HG03060 (cell line): Measurements from ENCODE around the gene FAM78A.

ENCODE experiments used
- ATAC-seq: cut with Tn5 transposase; IDR thresholded peaks from one replicate; pipeline ENCODE4 v1.9.1; 2021; ENCODE audit warnings: low read depth, moderate number of reproducible peaks; ENCODE audit not compliant: unreplicated experiment

FAM78A gene, protein sequence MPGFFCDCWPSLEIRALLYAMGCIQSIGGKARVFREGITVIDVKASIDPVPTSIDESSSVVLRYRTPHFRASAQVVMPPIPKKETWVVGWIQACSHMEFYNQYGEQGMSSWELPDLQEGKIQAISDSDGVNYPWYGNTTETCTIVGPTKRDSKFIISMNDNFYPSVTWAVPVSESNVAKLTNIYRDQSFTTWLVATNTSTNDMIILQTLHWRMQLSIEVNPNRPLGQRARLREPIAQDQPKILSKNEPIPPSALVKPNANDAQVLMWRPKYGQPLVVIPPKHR

DNA sequence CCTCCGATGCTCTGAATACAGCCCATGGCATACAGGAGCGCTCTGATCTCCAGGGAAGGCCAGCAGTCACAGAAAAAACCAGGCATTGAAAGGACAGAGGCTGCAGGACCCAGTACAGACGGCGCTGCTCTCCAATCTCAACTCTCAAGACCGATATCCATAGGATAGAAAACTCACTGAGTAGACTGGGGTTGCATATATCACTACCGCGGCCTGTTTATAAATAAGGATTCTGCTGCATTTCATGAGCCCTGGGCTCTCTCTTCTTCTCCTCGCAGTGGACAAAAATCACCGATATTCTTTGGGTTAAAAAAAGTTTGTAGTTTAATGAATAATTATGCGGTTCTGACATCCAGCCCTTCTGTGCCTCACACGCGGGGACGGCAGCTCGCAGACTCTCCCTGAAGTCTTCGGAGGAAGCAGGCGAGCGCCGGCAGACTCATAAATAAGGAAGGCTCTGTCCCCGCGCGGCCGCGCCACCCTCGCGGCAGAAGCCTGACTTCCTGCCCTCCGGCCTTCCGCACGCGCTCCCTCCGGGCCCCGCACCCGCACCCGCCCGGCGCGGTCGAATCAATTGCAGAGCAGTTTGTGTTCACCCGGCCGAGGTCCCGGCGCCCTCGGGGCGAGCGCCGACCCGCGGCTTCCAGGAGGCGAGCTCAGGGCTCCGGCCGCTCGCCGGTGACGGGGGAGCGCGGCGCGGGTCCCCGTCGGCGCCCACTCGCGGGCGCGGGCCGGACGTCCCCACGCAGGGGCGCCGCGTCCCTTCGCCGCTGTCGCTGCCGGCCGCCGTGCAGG, at the start of gene FAM78A:
TSS of gene FAM78A (minus strand) at position 417 of the 795 bp plus-strand sequence. CDS start at position 86, 331 bp downstream.
- ATAC-seq: no peak

DNA sequence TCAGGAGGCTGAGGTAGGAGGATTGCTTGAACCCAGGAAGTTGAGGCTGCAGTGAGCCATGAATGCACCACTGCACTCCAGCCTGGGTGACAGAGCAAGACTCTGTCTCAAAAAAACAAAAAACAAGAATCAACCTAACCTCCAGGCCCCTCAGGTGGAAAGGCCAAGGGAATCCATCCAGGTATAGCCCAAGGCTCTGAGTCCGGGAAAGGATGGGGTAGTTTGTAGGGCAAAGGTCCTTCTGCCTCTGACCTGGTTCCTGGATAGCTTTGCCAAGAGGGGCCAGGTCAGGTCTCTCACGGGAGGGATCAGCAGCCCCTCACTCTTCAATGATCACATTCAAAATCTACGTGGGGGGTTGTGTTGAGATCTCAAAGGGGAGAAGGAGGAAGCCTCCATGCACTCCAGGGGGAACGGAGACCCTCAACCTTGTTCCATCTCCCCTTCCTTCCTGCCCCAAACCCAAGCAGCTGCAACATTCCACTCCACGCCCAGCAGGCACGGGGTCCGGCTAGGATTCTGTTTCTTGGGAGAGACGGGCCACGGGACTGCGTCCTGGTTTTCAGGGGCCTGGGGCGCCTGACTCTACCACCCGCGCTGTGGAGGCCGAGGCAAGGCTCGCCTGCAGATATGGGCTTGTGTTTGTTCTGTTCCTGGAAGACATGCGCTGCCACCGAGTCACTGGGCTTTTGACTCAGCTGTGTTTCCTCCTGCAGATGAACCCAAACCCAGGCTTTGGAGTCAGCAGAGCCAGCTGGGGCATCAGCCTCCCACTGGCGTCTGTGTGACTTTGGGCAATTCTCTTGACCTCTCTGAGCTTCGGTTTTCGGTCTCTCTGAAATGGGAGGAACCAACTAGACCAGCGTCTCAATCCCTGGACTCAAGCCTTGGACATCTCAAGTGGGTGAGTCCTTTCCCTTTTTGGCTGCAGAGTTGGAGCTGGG, 48.7 kb upstream of the FAM78A start:
- ATAC-seq: no peak

DNA sequence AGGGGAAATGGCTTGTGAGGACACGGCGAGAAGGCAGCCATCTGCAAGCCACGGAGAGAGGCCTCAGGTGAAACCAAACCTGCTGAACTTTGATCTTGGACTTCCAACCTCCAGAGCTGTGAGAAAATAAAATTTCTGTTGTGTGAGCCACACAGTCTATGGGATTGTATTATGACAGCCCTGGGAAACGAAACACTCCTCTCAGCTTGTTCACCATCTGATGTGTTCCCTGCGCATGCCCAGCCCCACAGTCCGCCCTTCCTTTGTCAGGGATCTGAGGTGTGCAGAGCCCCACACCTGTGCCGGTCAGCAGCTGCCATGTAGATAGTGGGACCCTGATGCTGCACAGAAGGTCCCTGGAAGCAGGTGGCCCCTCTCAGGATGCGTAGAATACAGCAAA, 47.3 kb upstream of the FAM78A start:
- no peak for ATAC-seq

DNA sequence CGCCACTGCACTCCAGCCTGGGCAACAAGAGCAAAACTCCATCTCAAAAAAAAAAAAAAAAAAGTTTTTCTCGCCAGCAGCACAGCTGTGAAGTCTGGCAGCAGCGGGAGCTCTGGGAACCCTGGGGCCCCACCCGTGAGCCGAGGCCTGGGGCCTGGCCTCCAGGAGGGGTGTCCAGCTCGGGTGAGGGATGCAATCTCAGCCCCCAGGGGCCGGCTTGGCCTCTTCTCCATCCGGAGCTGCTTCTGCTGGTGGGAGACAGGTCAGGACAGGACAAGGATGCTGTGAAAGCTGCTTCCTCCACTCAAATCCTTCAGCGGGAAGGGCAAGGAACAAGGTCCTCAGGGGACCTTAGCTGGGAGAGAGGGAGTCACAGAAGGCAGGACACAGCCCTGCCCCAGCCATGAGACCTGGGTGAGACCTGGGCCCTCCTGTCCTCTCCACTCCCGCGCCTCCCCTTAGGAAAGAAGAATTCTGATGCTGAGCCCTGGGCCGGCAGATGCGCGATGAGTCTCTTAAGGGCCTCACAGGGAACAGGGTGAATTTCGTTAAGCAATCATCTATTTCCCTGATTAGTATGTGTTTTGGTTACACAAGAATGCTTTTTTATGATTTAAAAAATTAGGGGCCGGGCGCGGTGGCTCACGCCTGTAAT, 43.8 kb upstream of the FAM78A start:
- ATAC-seq: no peak

DNA sequence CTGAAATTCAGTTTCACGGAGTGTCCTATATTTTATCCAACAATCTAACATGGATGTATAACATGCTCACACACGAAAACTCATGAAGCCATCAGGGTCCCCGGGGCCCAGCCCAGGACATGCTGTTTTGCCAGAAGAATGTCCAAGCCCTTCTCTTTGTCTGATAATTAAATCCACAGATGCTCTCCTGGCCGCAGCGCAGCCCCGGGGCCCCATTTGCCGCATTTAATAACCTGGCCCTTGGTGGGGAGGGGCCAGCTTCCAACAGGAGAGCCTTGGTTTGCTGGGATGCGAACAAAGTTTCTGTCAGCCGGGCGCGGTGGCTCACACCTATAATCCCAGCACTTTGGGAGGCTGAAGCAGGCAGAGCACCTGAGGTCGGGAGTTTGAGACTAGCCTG, 43.2 kb upstream of the FAM78A start:
- ATAC-seq: no peak

DNA sequence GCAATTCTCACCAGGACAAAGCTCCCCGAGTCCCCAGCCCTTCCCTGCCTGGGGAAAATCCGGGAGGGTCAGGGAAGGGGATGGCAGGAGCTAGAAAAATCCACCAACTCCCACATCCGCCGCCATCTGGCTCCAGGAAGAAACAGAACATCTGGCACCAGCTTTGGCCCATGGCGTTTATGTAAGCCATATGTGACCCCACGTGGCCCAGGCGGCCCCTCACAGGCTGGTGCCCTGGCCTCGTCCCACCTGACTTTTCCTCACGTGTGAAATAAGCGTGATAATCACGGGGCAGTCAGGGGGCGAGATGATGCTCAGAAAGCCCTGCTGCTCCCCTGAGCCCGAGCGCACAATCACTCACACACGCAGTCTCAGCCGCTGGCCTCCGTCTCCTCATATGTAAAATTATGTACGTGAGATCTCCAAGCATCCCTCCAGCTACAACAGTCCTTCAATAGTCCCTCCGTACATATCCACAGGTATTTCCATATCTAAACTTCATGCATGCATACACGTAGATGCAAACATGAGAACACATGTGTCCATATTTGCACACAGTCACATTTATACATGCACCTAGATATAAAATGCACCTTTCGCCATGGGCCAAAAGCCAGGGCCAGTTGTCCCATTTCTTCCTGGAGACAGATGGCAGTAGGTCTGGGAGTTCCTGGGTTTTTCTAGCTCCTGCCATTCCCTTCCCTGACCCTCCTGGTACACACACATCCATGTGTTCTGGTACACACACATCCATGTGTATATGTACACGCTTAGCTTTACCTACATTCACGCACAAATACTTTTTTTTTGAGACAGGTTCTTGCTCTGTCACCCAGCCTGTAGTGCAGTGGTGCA, 42.1 kb upstream of the FAM78A start:
- no peak for ATAC-seq

DNA sequence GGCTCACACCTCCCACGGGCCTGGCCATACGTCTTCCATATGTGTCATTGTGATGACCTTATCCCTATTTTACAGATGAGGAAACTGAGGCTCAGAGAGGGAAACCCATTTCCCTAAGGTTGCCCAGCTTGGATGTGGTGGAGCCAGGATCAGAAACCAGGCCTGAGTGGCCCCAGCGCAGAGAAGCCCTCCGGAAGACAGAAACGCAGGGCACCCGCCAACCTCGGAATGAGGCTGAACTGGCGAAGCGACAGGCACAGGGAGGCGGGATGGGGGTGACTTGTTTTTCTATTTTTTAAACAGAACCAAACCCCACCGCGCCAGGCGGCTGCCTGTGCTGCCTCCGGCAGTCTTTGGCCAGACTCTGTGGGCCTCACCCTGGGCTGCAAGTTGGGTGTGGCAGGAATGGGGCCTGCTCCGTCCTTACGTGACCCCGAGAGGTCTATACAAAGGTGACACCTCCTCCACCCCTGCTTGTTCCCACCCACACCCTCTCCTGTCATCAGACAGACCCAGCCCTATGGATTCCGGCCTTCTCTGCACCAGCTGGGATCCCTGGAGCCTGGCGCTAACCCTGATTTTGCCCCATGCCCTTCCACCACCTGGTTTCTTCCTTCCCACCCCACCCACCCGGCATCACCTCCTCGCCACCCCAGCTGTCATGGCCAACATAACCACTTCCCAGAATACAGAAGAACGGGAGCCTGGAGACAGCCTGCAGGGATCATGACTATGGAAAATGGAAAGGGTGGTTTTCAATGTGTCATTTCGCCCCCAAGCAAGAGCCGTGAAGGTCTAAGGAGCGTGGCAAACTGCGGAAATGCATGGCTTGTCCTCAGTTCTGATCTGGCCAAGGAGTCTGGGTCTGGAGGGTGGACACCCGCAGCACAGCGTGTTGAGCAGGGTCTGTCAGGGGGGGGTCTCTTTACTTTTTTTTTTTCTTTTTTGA, 36.8 kb upstream of the FAM78A start:
- no peak for ATAC-seq

DNA sequence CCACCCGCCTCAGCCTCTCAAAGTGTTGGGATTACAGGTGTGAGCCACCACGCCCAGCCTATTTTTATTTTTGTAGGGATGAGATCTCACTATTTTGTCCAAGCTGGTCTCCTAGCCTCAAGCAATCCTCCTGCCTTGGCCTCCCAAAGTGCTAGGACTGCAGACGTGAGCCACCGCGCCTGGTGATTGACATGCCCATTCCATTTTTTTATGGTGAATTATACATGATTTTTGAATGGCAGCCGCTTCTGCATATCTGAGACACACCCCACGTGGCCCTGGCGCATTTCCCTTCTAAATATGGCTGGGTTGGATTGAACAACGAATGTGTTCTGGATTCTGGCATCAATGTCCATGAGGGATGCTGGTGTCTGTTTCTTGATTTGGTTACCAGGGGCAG, 35.9 kb upstream of the FAM78A start:
- ATAC-seq: no peak

DNA sequence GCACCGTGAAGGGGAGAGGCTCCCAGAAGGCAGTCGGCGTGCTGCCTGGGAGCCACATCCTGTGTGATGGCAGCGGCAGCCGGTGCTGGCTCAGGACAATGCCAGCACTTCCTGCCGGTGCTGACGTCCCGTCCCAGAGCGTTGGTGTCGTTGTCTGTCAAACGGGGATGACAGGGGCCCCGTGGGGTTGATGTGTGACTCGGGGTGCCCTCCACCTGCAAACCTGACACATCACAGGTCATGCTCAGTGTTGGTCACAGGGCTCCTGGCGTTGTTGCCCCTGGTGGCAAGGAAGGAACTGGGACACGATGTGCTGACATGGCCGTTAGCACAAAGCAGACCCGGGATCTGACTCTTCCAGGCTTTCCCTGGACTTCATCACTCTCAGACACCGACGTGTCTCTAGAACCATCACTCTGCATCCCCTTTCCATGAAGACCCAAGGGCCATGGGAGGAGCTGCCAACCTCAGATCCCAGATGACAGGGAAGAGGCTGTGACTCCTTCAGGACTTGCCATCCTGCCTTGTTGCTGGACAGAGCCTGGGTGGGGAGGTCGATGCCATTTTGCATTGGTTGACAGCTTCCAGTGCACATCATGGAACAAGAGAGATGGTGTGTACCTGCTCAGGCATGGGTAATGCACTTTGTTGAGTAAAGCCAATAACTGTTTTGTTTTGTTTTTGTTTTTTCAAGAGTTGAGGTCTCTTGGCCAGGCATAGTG, 34.7 kb upstream of the FAM78A start:
- no peak for ATAC-seq

DNA sequence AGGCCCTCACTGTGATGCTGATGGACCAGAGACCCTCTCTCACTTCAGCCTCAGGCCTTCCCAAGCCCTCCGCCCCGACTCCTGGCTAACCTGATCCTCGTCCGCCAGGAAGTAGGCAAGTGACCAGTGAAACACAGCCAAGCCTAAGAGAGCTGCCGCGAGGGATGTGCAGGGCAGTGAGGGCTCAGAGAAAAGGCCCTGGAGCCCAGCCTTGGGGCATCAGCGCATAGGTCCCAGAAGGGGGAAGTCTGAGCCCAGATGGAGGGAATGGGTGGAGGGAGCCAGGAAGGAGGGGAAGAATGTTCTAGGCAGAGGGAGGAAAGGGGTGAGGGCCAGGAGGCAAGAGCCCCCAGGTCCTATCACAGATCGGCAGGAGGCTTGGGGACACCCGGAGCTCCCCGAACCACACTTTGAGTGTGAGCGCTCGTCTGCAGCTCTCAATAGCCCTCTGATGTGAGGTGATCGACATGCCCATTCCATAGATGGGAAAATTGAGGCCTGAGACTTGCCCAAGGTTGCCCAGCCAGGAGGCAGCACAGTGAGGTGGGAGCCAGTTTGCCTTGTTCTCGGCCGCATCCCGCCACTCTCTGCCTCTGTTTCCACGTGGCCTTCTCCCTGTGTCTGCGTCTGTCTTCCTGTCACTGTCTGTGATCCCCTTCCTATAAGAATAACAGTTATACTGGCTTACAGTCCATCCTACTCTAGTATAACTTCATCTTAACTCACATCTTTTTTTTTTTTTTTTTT, 33.4 kb upstream of the FAM78A start:
- no peak for ATAC-seq

DNA sequence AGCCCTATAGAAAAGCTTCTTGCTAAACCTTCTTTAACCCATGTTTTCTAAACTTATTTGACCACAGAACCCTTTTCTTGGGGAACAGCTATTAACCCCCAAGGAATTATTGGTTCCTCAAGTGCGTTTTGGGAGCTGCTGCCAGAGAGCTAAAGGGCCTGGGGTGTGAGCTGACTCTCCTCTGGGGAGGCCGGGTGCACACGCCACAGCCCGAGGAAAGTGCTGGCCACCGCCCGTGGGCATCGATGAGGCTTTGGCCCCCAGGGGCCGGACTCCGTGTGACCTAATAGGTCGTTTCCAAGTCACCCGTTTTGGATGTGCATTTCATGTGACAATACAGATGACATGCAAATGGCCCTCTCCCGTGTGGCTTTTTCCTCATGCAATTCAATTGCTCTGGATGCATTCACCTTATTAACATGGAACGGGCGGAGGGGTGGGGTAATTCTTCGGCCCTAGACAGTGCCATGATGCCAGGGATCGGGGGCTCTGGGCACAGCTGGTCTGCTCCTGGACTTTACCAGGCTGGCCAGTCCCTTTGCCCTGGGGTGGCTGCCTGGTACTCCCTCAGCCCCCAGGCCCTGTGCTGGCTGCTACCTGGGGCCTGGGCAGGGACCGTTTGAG, 32.7 kb upstream of the FAM78A start:
- no peak for ATAC-seq

DNA sequence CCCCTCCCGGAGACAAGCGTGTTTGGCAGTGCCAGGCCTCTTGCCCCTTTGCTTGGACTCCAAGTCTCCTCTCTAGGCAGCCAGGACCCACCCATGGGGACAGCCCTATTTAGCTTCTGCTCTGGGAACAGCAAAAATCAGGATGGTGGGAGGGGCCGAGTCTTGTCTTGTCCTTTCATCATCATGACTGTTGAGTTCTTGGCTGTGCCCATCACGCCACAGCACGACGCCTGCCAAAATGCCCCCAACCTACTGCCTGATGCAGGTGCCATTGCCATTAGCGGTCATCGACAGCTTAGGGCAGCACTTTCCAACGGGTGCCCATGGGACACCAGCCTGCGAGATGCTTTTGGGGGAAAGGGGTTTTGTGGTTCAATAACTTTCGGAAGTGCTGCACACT, 32.1 kb upstream of the FAM78A start:
- ATAC-seq: no peak

DNA sequence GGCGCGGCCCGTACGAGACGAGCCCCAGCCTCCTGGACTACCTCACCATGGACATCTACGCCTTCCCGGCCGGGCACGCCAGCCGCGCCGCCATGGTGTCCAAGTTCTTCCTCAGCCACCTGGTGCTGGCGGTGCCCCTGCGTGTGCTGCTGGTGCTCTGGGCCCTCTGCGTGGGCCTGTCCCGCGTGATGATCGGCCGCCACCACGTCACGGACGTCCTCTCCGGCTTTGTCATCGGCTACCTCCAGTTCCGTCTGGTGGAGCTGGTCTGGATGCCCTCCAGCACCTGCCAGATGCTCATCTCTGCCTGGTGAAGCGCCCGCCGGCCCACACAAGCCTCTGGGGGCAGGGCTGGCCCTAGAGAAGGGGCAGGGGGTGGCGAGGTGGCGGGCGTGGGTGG, 31.7 kb upstream of the FAM78A start:
- ATAC-seq: no peak

DNA sequence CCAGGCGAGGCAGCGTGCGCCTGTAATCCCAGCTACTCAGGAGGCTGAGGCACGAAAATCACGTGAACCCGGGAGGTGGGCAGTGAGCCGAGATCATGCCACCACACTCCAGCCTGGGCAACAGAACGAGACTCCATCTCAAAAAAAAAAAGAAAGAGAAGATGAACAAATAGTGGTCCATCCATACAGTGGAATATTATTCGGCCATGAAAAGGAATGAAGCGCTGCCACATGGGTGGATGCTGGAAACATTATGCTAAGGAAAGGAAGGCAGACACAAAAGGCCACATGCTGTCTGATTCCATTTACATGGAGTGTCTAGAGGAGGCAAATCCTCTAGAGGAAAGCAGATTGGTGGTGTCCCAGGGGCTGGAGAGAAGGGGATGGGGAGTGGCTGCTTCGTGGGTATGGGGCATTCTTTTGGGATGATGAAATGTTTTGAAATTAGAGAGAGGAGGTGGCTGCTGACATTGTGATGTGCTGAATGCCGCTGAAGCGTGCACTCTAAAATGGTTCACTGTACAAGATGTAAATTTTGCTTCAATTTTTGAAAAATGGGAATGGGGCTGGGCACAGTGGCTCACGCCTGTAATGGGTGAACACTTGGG, 30.2 kb upstream of the FAM78A start:
- no peak for ATAC-seq

DNA sequence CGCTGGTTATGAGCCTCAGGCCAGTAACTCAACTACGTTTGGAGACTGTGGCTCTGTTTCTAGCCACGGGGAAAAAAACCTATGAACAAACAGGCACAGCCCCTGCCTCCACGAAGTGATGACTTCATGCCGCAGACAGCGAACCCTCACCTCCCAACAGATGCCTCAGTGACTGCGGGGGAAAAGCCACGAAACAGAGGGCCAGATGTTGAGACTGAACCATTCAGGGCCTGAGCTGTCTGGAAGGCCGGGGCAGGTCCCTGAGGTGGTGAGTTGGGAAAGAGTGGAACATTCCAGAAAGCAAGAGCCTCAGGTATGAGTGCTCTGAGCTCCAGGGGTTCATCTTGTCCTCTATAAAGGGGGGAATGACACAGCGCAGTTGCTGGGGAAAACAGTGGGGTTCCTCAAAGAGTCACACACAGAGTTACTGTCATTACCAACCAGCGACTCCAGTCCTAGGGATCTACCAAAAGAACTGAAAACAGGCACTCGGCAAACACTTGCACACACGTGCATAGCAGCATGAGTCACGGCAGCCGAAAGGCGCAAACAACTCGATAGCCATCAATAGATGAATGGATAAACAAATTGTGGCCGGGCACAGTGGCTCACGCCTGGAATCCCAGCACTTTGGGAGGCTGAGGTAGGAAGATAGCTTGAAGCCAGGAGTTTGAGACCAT, 28.5 kb upstream of the FAM78A start:
- no peak for ATAC-seq
